HEK293 (cell line): Measurements from ENCODE around the gene CLMN.

ENCODE experiments used
- BCL11A ChIP-seq: fragments of 450-650 bp; formaldehyde crosslinking; IDR thresholded peaks from 2 replicates; pipeline ENCODE4 v1.5.1; 2016; ENCODE audit warnings: low read depth, missing biosample characterization, missing genetic modification characterization
- FEZF1 ChIP-seq: fragments of 450-650 bp; formaldehyde crosslinking; IDR thresholded peaks from 2 replicates; pipeline ENCODE4 v1.5.1; 2016; ENCODE audit warnings: missing biosample characterization, missing genetic modification characterization
- GLIS1 ChIP-seq: fragments of 450-650 bp; formaldehyde crosslinking; IDR thresholded peaks from 2 replicates; pipeline ENCODE4 v1.5.1; 2016; ENCODE audit warnings: missing biosample characterization, missing genetic modification characterization
- HOXA7 ChIP-seq: sonication (generic); formaldehyde crosslinking; IDR thresholded peaks from 2 replicates; pipeline ENCODE4 v1.8.1; 2022; ENCODE audit warnings: missing genetic modification reagents, borderline replicate concordance
- IKZF3 ChIP-seq: fragments of 450-650 bp; IDR thresholded peaks from 2 replicates; pipeline ENCODE4 v1.5.0; 2018; ENCODE audit warnings: missing biosample characterization, mild to moderate bottlenecking, missing genetic modification characterization, moderate library complexity
- KLF1 ChIP-seq: fragments of 450-650 bp; formaldehyde crosslinking; IDR thresholded peaks from 2 replicates; pipeline ENCODE4 v1.5.1; 2016; ENCODE audit warnings: missing biosample characterization, missing genetic modification characterization
- KLF8 ChIP-seq: fragments of 450-650 bp; formaldehyde crosslinking; IDR thresholded peaks from 2 replicates; pipeline ENCODE4 v1.5.1; 2016; ENCODE audit warnings: missing biosample characterization, missing genetic modification characterization
- MYNN ChIP-seq: fragments of 450-650 bp; formaldehyde crosslinking; IDR thresholded peaks from 2 replicates; pipeline ENCODE4 v1.5.1; 2016; ENCODE audit warnings: missing biosample characterization, missing genetic modification characterization, borderline replicate concordance
- OVOL3 ChIP-seq: fragments of 450-650 bp; formaldehyde crosslinking; IDR thresholded peaks from 2 replicates; pipeline ENCODE4 v1.5.1; 2016; ENCODE audit warnings: missing biosample characterization, missing genetic modification characterization
- SALL2 ChIP-seq: fragments of 450-650 bp; formaldehyde crosslinking; IDR thresholded peaks from 2 replicates; pipeline ENCODE4 v1.5.0; 2017; ENCODE audit warnings: missing biosample characterization, mild to moderate bottlenecking, missing genetic modification characterization, borderline replicate concordance
- ZBTB26 ChIP-seq: fragments of 450-650 bp; formaldehyde crosslinking; optimal IDR thresholded peaks from 2 replicates; pipeline ENCODE3; 2016; ENCODE audit warnings: missing biosample characterization, mild to moderate bottlenecking, missing genetic modification characterization
- ZBTB6 ChIP-seq: fragments of 450-650 bp; formaldehyde crosslinking; IDR thresholded peaks from 2 replicates; pipeline ENCODE4 v1.5.1; 2017; ENCODE audit warnings: missing biosample characterization, missing genetic modification characterization
- ZFP37 ChIP-seq: fragments of 450-650 bp; formaldehyde crosslinking; IDR thresholded peaks from 2 replicates; pipeline ENCODE4 v1.5.1; 2016; ENCODE audit warnings: missing biosample characterization, missing genetic modification characterization
- ZNF114 ChIP-seq: fragments of 450-650 bp; formaldehyde crosslinking; IDR thresholded peaks from 2 replicates; pipeline ENCODE4 v1.5.0; 2017; ENCODE audit warnings: missing biosample characterization, missing genetic modification characterization
- ZNF132 ChIP-seq: fragments of 450-650 bp; formaldehyde crosslinking; IDR thresholded peaks from 2 replicates; pipeline ENCODE4 v1.5.1; 2017; ENCODE audit warnings: missing biosample characterization, missing genetic modification characterization, borderline replicate concordance
- ZNF146 ChIP-seq: fragments of 450-650 bp; formaldehyde crosslinking; IDR thresholded peaks from 2 replicates; pipeline ENCODE4 v1.5.1; 2016; ENCODE audit warnings: missing biosample characterization, missing genetic modification characterization
- ZNF16 ChIP-seq: fragments of 450-650 bp; formaldehyde crosslinking; IDR thresholded peaks from 2 replicates; pipeline ENCODE4 v1.5.1; 2016; ENCODE audit warnings: low read depth, missing biosample characterization, missing genetic modification characterization
- ZNF221 ChIP-seq: fragments of 450-650 bp; formaldehyde crosslinking; IDR thresholded peaks from 2 replicates; pipeline ENCODE4 v1.5.1; 2017; ENCODE audit warnings: missing biosample characterization, missing genetic modification characterization, borderline replicate concordance
- ZNF223 ChIP-seq: fragments of 450-650 bp; formaldehyde crosslinking; IDR thresholded peaks from 2 replicates; pipeline ENCODE4 v1.5.1; 2016; ENCODE audit warnings: missing biosample characterization, missing genetic modification characterization
- ZNF23 ChIP-seq: fragments of 450-650 bp; formaldehyde crosslinking; IDR thresholded peaks from 2 replicates; pipeline ENCODE4 v1.5.1; 2016; ENCODE audit warnings: missing biosample characterization, missing genetic modification characterization, borderline replicate concordance
- ZNF248 ChIP-seq: fragments of 450-650 bp; formaldehyde crosslinking; IDR thresholded peaks from 2 replicates; pipeline ENCODE4 v1.5.1; 2017; ENCODE audit warnings: missing biosample characterization, missing genetic modification characterization
- ZNF354C ChIP-seq: fragments of 450-650 bp; formaldehyde crosslinking; IDR thresholded peaks from 2 replicates; pipeline ENCODE4 v1.5.1; 2016; ENCODE audit warnings: missing biosample characterization, missing genetic modification characterization, low read depth, borderline replicate concordance
- ZNF416 ChIP-seq: fragments of 450-650 bp; formaldehyde crosslinking; IDR thresholded peaks from 2 replicates; pipeline ENCODE4 v1.5.1; 2016; ENCODE audit warnings: missing biosample characterization, missing genetic modification characterization
- ZNF449 ChIP-seq: fragments of 450-650 bp; formaldehyde crosslinking; IDR thresholded peaks from 2 replicates; pipeline ENCODE4 v1.5.1; 2017; ENCODE audit warnings: missing biosample characterization, mild to moderate bottlenecking, missing genetic modification characterization, moderate library complexity
- ZNF488 ChIP-seq: fragments of 450-650 bp; formaldehyde crosslinking; IDR thresholded peaks from 2 replicates; pipeline ENCODE4 v1.5.1; 2016; ENCODE audit warnings: missing biosample characterization, missing genetic modification characterization
- ZNF530 ChIP-seq: fragments of 450-650 bp; formaldehyde crosslinking; IDR thresholded peaks from 2 replicates; pipeline ENCODE4 v1.5.1; 2016; ENCODE audit warnings: low read depth, missing biosample characterization, missing genetic modification characterization
- ZNF544 ChIP-seq: fragments of 450-650 bp; formaldehyde crosslinking; IDR thresholded peaks from 2 replicates; pipeline ENCODE4 v1.5.0; 2017; ENCODE audit warnings: missing biosample characterization, missing genetic modification characterization
- ZNF560 ChIP-seq: fragments of 450-650 bp; formaldehyde crosslinking; IDR thresholded peaks from 2 replicates; pipeline ENCODE4 v1.5.1; 2017; ENCODE audit warnings: missing biosample characterization, missing genetic modification characterization, borderline replicate concordance
- ZNF623 ChIP-seq: fragments of 450-650 bp; formaldehyde crosslinking; IDR thresholded peaks from 2 replicates; pipeline ENCODE4 v1.5.1; 2016; ENCODE audit warnings: missing biosample characterization, missing genetic modification characterization
- ZNF624 ChIP-seq: fragments of 450-650 bp; formaldehyde crosslinking; IDR thresholded peaks from 2 replicates; pipeline ENCODE4 v1.5.1; 2017; ENCODE audit warnings: missing biosample characterization, missing genetic modification characterization
- ZNF626 ChIP-seq: fragments of 450-650 bp; sonication (Bioruptor Pico); formaldehyde crosslinking; IDR thresholded peaks from 2 replicates; pipeline ENCODE4 v1.5.1; 2018; ENCODE audit warnings: missing biosample characterization, missing genetic modification characterization, inconsistent platforms
- ZNF658 ChIP-seq: fragments of 450-650 bp; formaldehyde crosslinking; IDR thresholded peaks from 2 replicates; pipeline ENCODE4; 2016; ENCODE audit warnings: missing biosample characterization, missing genetic modification characterization
- ZNF660 ChIP-seq: fragments of 450-650 bp; IDR thresholded peaks from 2 replicates; pipeline ENCODE4 v1.5.1; 2018; ENCODE audit warnings: missing biosample characterization, mild to moderate bottlenecking, missing genetic modification characterization
- ZNF704 ChIP-seq: fragments of 450-650 bp; formaldehyde crosslinking; IDR thresholded peaks from 2 replicates; pipeline ENCODE4 v1.5.1; 2016; ENCODE audit warnings: missing biosample characterization, missing genetic modification characterization

CLMN gene

GRCh38 chr14:95291859-95292542 lies 27.7 kb downstream of the CLMN start (continued):
- TF ChIP-seq SALL2 (tag by site-specific recombination) = no peak
- TF ChIP-seq ZNF488 (tag by site-specific recombination) = no peak
- TF ChIP-seq MYNN = no peak
- no peak for TF ChIP-seq ZBTB26 (tag by site-specific recombination)
- peak; percentile 80; the same call in 1 of the 2 replicates for TF ChIP-seq ZNF132 (tag by site-specific recombination)
- TF ChIP-seq ZNF16 (tag by site-specific recombination) = no peak
- no peak for TF ChIP-seq ZNF658
- TF ChIP-seq ZNF146 (tag by site-specific recombination) = no peak
- TF ChIP-seq ZNF354C (tag by site-specific recombination) = no peak
- no peak for TF ChIP-seq ZNF23 (tag by site-specific recombination)
- no peak for TF ChIP-seq OVOL3
- TF ChIP-seq ZNF660 (tag by site-specific recombination) = peak; percentile 99
- TF ChIP-seq FEZF1 (tag by site-specific recombination) = no peak
- peak; percentile 34; the same call in 1 of the 2 replicates for TF ChIP-seq ZBTB6 (tag by site-specific recombination)
- TF ChIP-seq ZNF416 (tag by site-specific recombination) = no peak
- 0 out of 2 replicates have a peak, but pooled peaks have one; percentile 42 for TF ChIP-seq KLF8 (tag by site-specific recombination)
- no peak for TF ChIP-seq ZNF704 (tag by site-specific recombination)
- peak; percentile 96 for TF ChIP-seq ZNF626 (tag by site-specific recombination)
- TF ChIP-seq ZNF449 = no peak
- TF ChIP-seq BCL11A = no peak
- peak; percentile 80 for TF ChIP-seq GLIS1 (tag by site-specific recombination)
- no peak for TF ChIP-seq ZNF560
- no peak for TF ChIP-seq ZFP37 (tag by site-specific recombination)
- TF ChIP-seq ZNF623 (tag by site-specific recombination) = no peak
- peak; percentile 79; the same call in 1 of the 2 replicates for TF ChIP-seq ZNF624 (tag by site-specific recombination)
- TF ChIP-seq ZNF221 (tag by site-specific recombination) = peak; percentile 95; the same call in 1 of the 2 replicates
- no peak for TF ChIP-seq ZNF114 (tag by site-specific recombination)
- TF ChIP-seq ZNF248 (tag by site-specific recombination) = peak; percentile 54; the same call in 1 of the 2 replicates
- peak; percentile 97 for TF ChIP-seq ZNF544 (tag by site-specific recombination)
- no peak for TF ChIP-seq ZNF223
- no peak for TF ChIP-seq HOXA7 (CRISPR knock-in tag)
- TF ChIP-seq KLF1 (tag by site-specific recombination) = no peak
- peak; percentile 46; the same call in 1 of the 2 replicates for TF ChIP-seq IKZF3 (tag by site-specific recombination)
- no peak for TF ChIP-seq ZNF530 (tag by site-specific recombination)
